GM23338 (cell line): Measurements from ENCODE around the gene VIPR1. TPM values are rescaled to one million over a fixed set of nuclear protein-coding genes. Genes with fewer than 3 reads are reported as not detected.

Source experiments
- ATAC-seq: fragments of 200-7000 bp; cut with Tn5 transposase; 3 replicates; pipeline ENCODE4 v1.9.1; 2020
- DNase-seq: peaks from one replicate; pipeline ENCODE4 v3.0.0-alpha.2; 2015; ENCODE audit warnings: low spot score
- H2AFZ ChIP-seq: fragments of 200-600 bp; sonication (generic); 2 replicates; pipeline ENCODE4 v1.8.0; 2016; ENCODE audit warnings: antibody characterized with exemption, mild to moderate bottlenecking, moderate library complexity
- H3F3A ChIP-seq: fragments of 200-600 bp; sonication (generic); replicated peaks from 2 replicates; pipeline ENCODE4 v1.8.0; 2017; ENCODE audit warnings: antibody characterized with exemption, mixed run types, low read depth
- H3K27ac ChIP-seq: fragments of 200-600 bp; sonication (generic); 2 replicates; pipeline ENCODE4 v1.6.1; 2016; ENCODE audit warnings: low read depth
- H3K27me3 ChIP-seq: fragments of 200-600 bp; sonication (generic); 2 replicates; pipeline ENCODE4 v1.8.0; 2016; ENCODE audit warnings: mild to moderate bottlenecking, mixed run types, moderate library complexity; ENCODE audit not compliant: insufficient read depth
- H3K36me3 ChIP-seq: fragments of 200-600 bp; sonication (generic); 2 replicates; pipeline ENCODE4 v1.8.0; 2016; ENCODE audit warnings: mild to moderate bottlenecking; ENCODE audit not compliant: insufficient read depth
- H3K4me1 ChIP-seq: fragments of 200-600 bp; sonication (generic); 2 replicates; pipeline ENCODE4 v1.8.0; 2016; ENCODE audit warnings: mild to moderate bottlenecking, moderate library complexity; ENCODE audit not compliant: insufficient read depth
- H3K4me2 ChIP-seq: fragments of 200-600 bp; sonication (generic); 2 replicates; pipeline ENCODE4 v1.7.1; 2017; ENCODE audit warnings: mixed run types
- H3K4me3 ChIP-seq: fragments of 200-600 bp; sonication (generic); 2 replicates; pipeline ENCODE4 v1.6.1; 2016; ENCODE audit warnings: mixed run types
- H3K79me2 ChIP-seq: fragments of 200-600 bp; sonication (generic); replicated peaks from 2 replicates; pipeline ENCODE4 v1.8.0; 2017; ENCODE audit warnings: mild to moderate bottlenecking; ENCODE audit not compliant: insufficient read depth
- H3K9me2 ChIP-seq: fragments of 200-600 bp; sonication (generic); 2 replicates; pipeline ENCODE4 v1.8.0; 2017; ENCODE audit not compliant: insufficient read depth
- H4K20me1 ChIP-seq: fragments of 200-600 bp; sonication (generic); replicated peaks from 2 replicates; pipeline ENCODE4 v1.8.0; 2017; ENCODE audit warnings: mild to moderate bottlenecking; ENCODE audit not compliant: insufficient read depth
- H3K27ac Mint-ChIP-seq: 2 replicates; pipeline ENCODE4 v1.8.0; 2020; ENCODE audit warnings: inconsistent platforms, mild to moderate bottlenecking, moderate library complexity, mixed read lengths
- H3K27me3 Mint-ChIP-seq: 3 replicates; pipeline ENCODE4 v1.8.0; 2022; ENCODE audit warnings: low read depth, mild to moderate bottlenecking, moderate library complexity, mixed read lengths, inconsistent platforms; ENCODE audit not compliant: insufficient read depth, poor library complexity
- H3K36me3 Mint-ChIP-seq: 3 replicates; pipeline ENCODE4 v1.8.0; 2021; ENCODE audit warnings: low read depth, mild to moderate bottlenecking, inconsistent platforms, moderate library complexity, mixed read lengths
- H3K4me1 Mint-ChIP-seq: 3 replicates; pipeline ENCODE4 v1.8.0; 2020; ENCODE audit warnings: mild to moderate bottlenecking, inconsistent platforms, mixed read lengths
- H3K4me3 Mint-ChIP-seq: 3 replicates; pipeline ENCODE4 v1.8.0; 2021; ENCODE audit warnings: moderate library complexity, mild to moderate bottlenecking, inconsistent platforms, mixed read lengths
- H3K9me3 Mint-ChIP-seq: 3 replicates; pipeline ENCODE4 v1.8.0; 2020; ENCODE audit warnings: moderate library complexity, mild to moderate bottlenecking, inconsistent platforms, mixed read lengths
- CREB1 ChIP-seq: fragments of 250-450 bp; sonication (Bioruptor Pico); IDR thresholded peaks from 2 replicates; pipeline ENCODE4 v1.5.0; 2020; ENCODE audit warnings: low read depth, mild to moderate bottlenecking, moderate library complexity
- EZH2 ChIP-seq: fragments of 200-600 bp; sonication (generic); IDR thresholded peaks from one replicate; pipeline ENCODE4 v1.8.0; 2017; ENCODE audit warnings: antibody characterized with exemption, mild to moderate bottlenecking, low read depth; ENCODE audit not compliant: unreplicated experiment
- EZH2phosphoT487 ChIP-seq: fragments of 200-600 bp; sonication (generic); IDR thresholded peaks from one replicate; pipeline ENCODE4 v1.8.1; 2018; ENCODE audit warnings: antibody characterized with exemption; ENCODE audit not compliant: unreplicated experiment
- JUNB ChIP-seq: IDR thresholded peaks from one replicate; pipeline ENCODE4 v1.6.1; 2016; ENCODE audit warnings: antibody characterized with exemption; ENCODE audit not compliant: unreplicated experiment
- NANOG ChIP-seq: IDR thresholded peaks from 2 replicates; pipeline ENCODE4 v1.6.1; 2016; ENCODE audit warnings: antibody characterized with exemption, borderline replicate concordance
- POLR2AphosphoS5 ChIP-seq: IDR thresholded peaks from 2 replicates; pipeline ENCODE4 v1.6.1; 2016; ENCODE audit warnings: antibody characterized with exemption, low read depth
- STAT1 ChIP-seq: IDR thresholded peaks from one replicate; pipeline ENCODE4 v1.6.1; 2016; ENCODE audit warnings: antibody characterized with exemption; ENCODE audit not compliant: unreplicated experiment
- ZNF114 ChIP-seq: fragments of 250-450 bp; sonication (Bioruptor Pico); IDR thresholded peaks from 2 replicates; pipeline ENCODE4 v1.5.0; 2020; ENCODE audit warnings: mild to moderate bottlenecking, moderate library complexity
- ZNF331 ChIP-seq: fragments of 250-450 bp; sonication (Bioruptor Pico); IDR thresholded peaks from 2 replicates; pipeline ENCODE4 v1.5.0; 2020; ENCODE audit warnings: low read depth, mild to moderate bottlenecking, moderate library complexity
- polyA plus RNA-seq: library from polyadenylated mRNA; unstranded; fragments of >200 nt; fragmentation: Nextera tagmentation; extraction: Ambion mirVana; gene quantifications from 2 replicates; pipeline ENCODE4 v1.2.1, GENCODE V29; 2016
- total RNA-seq: library from RNA; depleted of rRNA; stranded (reverse); fragments of >200 nt; shearing (Covaris generic); gene quantifications from 2 replicates; pipeline ENCODE4 v1.2.3, GENCODE V29; 2014
- TF ChIP-seq, protein P1 (sequence below): fragments of 250-450 bp; sonication (Bioruptor Pico); IDR thresholded peaks from 2 replicates; pipeline ENCODE4 v1.5.0; 2020; ENCODE audit warnings: mild to moderate bottlenecking, moderate library complexity
- TF ChIP-seq, protein P2 (sequence below): IDR thresholded peaks from 2 replicates; pipeline ENCODE4 v1.6.1; 2016; ENCODE audit warnings: antibody characterized with exemption
- TF ChIP-seq, protein P3 (sequence below): IDR thresholded peaks from one replicate; pipeline ENCODE4 v1.6.1; 2018; ENCODE audit warnings: antibody characterized with exemption; ENCODE audit not compliant: unreplicated experiment
- TF ChIP-seq, protein P4 (sequence below), 2 experiments: fragments of 200-600 bp in 1 of 2; sonication (generic) in 1 of 2; conservative IDR thresholded peaks; 2 replicates each; pipeline versions ENCODE4 v1.5.1 to v1.6.1; 2016 to 2017; ENCODE audit warnings: antibody characterized with exemption in 2 of 2, low read depth in 2 of 2, mild to moderate bottlenecking in 2 of 2, moderate library complexity in 1 of 2

Gene VIPR1
- total and polyA plus RNA-seq, 2 experiments from 2014 or later = 6.3 to 19.3 TPM

DNA sequence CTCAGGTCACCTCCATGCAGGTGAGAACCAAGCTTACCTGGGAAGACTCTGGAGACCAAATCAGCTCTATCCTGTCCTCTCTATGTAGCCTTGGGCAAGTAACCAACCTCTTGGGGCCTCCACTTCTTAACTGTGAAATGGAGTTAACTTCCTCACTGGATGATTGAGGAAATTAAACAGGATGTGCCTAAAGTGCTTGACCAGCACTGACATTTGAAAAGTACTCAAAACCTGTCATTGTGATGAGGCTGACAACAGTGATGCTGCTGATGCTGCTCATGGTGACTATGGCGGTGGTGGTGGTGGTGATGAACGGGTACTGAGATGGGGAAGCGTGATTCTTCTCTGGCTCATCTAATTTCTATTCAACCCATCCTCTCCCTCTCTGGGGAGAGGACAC is 22.3 kb downstream of the VIPR1 start:
- Mint-ChIP-seq H3K27me3 (peaks cover 5% of the 10 kb centered on the region), H3K4me1 (no peaks in the 10 kb centered on the region)

More for the DNA sequence above, 22.3 kb downstream of the VIPR1 start:
- no peaks in the 10 kb centered on the region for H3K79me2 ChIP-seq
- H3F3A ChIP-seq = no peaks in the 10 kb centered on the region
- DNase-seq (no peak), ATAC-seq (no peak)
- H2AFZ ChIP-seq = no peak overlapping the region
- Mint-ChIP-seq H3K4me3 (no peak overlapping the region), H3K36me3 (no peaks in the 10 kb centered on the region), H3K9me3 (no peaks in the 10 kb centered on the region), H3K27ac (no peak overlapping the region)
- TF ChIP-seq NANOG (no peak), STAT1 (no peak), POLR2AphosphoS5 (no peak), ZNF331 (CRISPR knock-in tag) (no peak), EZH2 (no peak), CREB1 (CRISPR knock-in tag) (no peak), EZH2phosphoT487 (no peak), ZNF114 (CRISPR knock-in tag) (no peak), JUNB (no peak)
- TF ChIP-seq, protein P1, sequence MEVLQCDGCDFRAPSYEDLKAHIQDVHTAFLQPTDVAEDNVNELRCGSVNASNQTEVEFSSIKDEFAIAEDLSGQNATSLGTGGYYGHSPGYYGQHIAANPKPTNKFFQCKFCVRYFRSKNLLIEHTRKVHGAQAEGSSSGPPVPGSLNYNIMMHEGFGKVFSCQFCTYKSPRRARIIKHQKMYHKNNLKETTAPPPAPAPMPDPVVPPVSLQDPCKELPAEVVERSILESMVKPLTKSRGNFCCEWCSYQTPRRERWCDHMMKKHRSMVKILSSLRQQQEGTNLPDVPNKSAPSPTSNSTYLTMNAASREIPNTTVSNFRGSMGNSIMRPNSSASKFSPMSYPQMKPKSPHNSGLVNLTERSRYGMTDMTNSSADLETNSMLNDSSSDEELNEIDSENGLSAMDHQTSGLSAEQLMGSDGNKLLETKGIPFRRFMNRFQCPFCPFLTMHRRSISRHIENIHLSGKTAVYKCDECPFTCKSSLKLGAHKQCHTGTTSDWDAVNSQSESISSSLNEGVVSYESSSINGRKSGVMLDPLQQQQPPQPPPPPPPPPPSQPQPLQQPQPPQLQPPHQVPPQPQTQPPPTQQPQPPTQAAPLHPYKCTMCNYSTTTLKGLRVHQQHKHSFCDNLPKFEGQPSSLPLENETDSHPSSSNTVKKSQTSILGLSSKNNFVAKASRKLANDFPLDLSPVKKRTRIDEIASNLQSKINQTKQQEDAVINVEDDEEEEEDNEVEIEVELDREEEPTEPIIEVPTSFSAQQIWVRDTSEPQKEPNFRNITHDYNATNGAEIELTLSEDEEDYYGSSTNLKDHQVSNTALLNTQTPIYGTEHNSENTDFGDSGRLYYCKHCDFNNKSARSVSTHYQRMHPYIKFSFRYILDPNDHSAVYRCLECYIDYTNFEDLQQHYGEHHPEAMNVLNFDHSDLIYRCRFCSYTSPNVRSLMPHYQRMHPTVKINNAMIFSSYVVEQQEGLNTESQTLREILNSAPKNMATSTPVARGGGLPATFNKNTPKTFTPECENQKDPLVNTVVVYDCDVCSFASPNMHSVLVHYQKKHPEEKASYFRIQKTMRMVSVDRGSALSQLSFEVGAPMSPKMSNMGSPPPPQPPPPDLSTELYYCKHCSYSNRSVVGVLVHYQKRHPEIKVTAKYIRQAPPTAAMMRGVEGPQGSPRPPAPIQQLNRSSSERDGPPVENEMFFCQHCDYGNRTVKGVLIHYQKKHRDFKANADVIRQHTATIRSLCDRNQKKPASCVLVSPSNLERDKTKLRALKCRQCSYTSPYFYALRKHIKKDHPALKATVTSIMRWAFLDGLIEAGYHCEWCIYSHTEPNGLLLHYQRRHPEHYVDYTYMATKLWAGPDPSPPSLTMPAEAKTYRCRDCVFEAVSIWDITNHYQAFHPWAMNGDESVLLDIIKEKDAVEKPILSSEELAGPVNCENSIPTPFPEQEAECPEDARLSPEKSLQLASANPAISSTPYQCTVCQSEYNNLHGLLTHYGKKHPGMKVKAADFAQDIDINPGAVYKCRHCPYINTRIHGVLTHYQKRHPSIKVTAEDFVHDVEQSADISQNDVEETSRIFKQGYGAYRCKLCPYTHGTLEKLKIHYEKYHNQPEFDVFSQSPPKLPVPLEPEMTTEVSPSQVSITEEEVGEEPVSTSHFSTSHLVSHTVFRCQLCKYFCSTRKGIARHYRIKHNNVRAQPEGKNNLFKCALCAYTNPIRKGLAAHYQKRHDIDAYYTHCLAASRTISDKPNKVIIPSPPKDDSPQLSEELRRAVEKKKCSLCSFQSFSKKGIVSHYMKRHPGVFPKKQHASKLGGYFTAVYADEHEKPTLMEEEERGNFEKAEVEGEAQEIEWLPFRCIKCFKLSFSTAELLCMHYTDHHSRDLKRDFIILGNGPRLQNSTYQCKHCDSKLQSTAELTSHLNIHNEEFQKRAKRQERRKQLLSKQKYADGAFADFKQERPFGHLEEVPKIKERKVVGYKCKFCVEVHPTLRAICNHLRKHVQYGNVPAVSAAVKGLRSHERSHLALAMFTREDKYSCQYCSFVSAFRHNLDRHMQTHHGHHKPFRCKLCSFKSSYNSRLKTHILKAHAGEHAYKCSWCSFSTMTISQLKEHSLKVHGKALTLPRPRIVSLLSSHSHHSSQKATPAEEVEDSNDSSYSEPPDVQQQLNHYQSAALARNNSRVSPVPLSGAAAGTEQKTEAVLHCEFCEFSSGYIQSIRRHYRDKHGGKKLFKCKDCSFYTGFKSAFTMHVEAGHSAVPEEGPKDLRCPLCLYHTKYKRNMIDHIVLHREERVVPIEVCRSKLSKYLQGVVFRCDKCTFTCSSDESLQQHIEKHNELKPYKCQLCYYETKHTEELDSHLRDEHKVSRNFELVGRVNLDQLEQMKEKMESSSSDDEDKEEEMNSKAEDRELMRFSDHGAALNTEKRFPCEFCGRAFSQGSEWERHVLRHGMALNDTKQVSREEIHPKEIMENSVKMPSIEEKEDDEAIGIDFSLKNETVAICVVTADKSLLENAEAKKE (CRISPR knock-in tag) = no peak
- TF ChIP-seq, protein P2, sequence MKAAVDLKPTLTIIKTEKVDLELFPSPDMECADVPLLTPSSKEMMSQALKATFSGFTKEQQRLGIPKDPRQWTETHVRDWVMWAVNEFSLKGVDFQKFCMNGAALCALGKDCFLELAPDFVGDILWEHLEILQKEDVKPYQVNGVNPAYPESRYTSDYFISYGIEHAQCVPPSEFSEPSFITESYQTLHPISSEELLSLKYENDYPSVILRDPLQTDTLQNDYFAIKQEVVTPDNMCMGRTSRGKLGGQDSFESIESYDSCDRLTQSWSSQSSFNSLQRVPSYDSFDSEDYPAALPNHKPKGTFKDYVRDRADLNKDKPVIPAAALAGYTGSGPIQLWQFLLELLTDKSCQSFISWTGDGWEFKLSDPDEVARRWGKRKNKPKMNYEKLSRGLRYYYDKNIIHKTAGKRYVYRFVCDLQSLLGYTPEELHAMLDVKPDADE = no peak
- TF ChIP-seq, protein P3, sequence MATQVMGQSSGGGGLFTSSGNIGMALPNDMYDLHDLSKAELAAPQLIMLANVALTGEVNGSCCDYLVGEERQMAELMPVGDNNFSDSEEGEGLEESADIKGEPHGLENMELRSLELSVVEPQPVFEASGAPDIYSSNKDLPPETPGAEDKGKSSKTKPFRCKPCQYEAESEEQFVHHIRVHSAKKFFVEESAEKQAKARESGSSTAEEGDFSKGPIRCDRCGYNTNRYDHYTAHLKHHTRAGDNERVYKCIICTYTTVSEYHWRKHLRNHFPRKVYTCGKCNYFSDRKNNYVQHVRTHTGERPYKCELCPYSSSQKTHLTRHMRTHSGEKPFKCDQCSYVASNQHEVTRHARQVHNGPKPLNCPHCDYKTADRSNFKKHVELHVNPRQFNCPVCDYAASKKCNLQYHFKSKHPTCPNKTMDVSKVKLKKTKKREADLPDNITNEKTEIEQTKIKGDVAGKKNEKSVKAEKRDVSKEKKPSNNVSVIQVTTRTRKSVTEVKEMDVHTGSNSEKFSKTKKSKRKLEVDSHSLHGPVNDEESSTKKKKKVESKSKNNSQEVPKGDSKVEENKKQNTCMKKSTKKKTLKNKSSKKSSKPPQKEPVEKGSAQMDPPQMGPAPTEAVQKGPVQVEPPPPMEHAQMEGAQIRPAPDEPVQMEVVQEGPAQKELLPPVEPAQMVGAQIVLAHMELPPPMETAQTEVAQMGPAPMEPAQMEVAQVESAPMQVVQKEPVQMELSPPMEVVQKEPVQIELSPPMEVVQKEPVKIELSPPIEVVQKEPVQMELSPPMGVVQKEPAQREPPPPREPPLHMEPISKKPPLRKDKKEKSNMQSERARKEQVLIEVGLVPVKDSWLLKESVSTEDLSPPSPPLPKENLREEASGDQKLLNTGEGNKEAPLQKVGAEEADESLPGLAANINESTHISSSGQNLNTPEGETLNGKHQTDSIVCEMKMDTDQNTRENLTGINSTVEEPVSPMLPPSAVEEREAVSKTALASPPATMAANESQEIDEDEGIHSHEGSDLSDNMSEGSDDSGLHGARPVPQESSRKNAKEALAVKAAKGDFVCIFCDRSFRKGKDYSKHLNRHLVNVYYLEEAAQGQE = no peak
- TF ChIP-seq, protein P4, sequence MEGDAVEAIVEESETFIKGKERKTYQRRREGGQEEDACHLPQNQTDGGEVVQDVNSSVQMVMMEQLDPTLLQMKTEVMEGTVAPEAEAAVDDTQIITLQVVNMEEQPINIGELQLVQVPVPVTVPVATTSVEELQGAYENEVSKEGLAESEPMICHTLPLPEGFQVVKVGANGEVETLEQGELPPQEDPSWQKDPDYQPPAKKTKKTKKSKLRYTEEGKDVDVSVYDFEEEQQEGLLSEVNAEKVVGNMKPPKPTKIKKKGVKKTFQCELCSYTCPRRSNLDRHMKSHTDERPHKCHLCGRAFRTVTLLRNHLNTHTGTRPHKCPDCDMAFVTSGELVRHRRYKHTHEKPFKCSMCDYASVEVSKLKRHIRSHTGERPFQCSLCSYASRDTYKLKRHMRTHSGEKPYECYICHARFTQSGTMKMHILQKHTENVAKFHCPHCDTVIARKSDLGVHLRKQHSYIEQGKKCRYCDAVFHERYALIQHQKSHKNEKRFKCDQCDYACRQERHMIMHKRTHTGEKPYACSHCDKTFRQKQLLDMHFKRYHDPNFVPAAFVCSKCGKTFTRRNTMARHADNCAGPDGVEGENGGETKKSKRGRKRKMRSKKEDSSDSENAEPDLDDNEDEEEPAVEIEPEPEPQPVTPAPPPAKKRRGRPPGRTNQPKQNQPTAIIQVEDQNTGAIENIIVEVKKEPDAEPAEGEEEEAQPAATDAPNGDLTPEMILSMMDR (conservative IDR thresholded peaks at IDR 0.05; ENCODE audit: low read depth in 2 of 2) = no peak
- H4K20me1 ChIP-seq = no peaks in the 10 kb centered on the region
- no peak overlapping the region for H3K4me3 ChIP-seq
- no peaks in the 10 kb centered on the region for H3K9me2 ChIP-seq
- H3K36me3 ChIP-seq = no peaks in the 10 kb centered on the region
- no peak overlapping the region for H3K27ac ChIP-seq
- H3K4me2 ChIP-seq = no peak overlapping the region
- H3K4me1 ChIP-seq = no peaks in the 10 kb centered on the region
- H3K27me3 ChIP-seq = no peaks in the 10 kb centered on the region
